PC-3 (cell line): ENCODE data around the gene ORAI2.

Experiments
- EZH2 ChIP-seq: fragments of 300-600 bp; sonication (generic); IDR thresholded peaks from one replicate; pipeline ENCODE4 v1.6.1; 2017; ENCODE audit warnings: antibody characterized with exemption, mild to moderate bottlenecking, low read length; ENCODE audit not compliant: unreplicated experiment
- EZH2phosphoT487 ChIP-seq: fragments of 300-600 bp; sonication (generic); IDR thresholded peaks from 2 replicates; pipeline ENCODE4 v1.6.1; 2018; ENCODE audit warnings: mild to moderate bottlenecking, antibody characterized with exemption, low read length, borderline replicate concordance
- TF ChIP-seq, protein P1 (sequence below): fragments of 300-600 bp; sonication (generic); conservative IDR thresholded peaks from 2 replicates; pipeline ENCODE4 v1.5.1; 2017; ENCODE audit warnings: antibody characterized with exemption, low read depth, mild to moderate bottlenecking, low read length

DNA sequence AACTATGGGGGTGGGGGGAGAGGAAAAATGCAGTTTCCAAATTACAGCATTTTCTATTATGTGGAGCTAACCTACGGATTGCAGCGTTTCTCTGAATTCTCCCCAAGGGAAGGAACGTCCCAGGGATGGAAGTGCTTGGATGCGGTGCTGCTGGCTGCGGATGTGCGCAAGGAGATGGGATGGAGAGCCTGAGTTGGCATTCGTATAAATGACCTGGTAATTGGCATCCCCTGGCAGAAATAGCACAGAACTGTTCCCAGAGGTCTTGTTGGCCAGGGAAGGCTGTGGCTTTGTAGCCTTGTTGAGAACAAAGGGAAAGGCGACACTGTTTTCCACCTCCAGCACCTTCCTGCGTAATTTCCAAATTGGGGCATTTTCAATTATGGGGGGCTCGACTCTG lies 2.7 kb downstream of the ORAI2 start:
- TF ChIP-seq, protein P1, sequence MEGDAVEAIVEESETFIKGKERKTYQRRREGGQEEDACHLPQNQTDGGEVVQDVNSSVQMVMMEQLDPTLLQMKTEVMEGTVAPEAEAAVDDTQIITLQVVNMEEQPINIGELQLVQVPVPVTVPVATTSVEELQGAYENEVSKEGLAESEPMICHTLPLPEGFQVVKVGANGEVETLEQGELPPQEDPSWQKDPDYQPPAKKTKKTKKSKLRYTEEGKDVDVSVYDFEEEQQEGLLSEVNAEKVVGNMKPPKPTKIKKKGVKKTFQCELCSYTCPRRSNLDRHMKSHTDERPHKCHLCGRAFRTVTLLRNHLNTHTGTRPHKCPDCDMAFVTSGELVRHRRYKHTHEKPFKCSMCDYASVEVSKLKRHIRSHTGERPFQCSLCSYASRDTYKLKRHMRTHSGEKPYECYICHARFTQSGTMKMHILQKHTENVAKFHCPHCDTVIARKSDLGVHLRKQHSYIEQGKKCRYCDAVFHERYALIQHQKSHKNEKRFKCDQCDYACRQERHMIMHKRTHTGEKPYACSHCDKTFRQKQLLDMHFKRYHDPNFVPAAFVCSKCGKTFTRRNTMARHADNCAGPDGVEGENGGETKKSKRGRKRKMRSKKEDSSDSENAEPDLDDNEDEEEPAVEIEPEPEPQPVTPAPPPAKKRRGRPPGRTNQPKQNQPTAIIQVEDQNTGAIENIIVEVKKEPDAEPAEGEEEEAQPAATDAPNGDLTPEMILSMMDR: no peak
- TF ChIP-seq EZH2 (no peak), EZH2phosphoT487 (no peak)
